Dendritic cell treated with granulocyte-macrophage colony-stimulating factor and Interleukin-4, amounts not matched to agents 40 ng/mL and 50 ng/mL, for 4 days (primary cell): ENCODE data around the gene PNPLA6.

ENCODE experiments used
- H3K27ac Mint-ChIP-seq: one replicate; pipeline ENCODE4 v1.8.0; 2022; ENCODE audit warnings: mild to moderate bottlenecking, mixed read lengths
- H3K27me3 Mint-ChIP-seq: one replicate; pipeline ENCODE4 v1.8.0; 2022; ENCODE audit warnings: mild to moderate bottlenecking, mixed read lengths
- H3K36me3 Mint-ChIP-seq: one replicate; pipeline ENCODE4 v1.8.0; 2022; ENCODE audit warnings: low read depth, mixed read lengths
- H3K4me1 Mint-ChIP-seq: one replicate; pipeline ENCODE4 v1.8.0; 2022; ENCODE audit warnings: low read depth, mixed read lengths
- H3K4me3 Mint-ChIP-seq: one replicate; pipeline ENCODE4 v1.8.0; 2022; ENCODE audit warnings: mild to moderate bottlenecking, moderate library complexity, mixed read lengths
- H3K9me3 Mint-ChIP-seq: one replicate; pipeline ENCODE4 v1.8.0; 2022; ENCODE audit warnings: mixed read lengths
- intact Hi-C: fragments of 100-400 bp; cut with micrococcal nuclease; formaldehyde crosslinking; loops from one replicate; pipeline ENCODE4 v1.15.0; 2022

Gene PNPLA6

GRCh38 chr19:7535047-7535997 is at the start of gene PNPLA6:
Gene PNPLA6 (plus strand): TSS chr19:7535717. CDS start chr19:7535789, 72 bp downstream.
- Mint-ChIP-seq H3K36me3 (peaks cover 97% of the 10 kb centered on the region), H3K27me3 (no peaks in the 10 kb centered on the region), H3K4me3 (peak within 1 kb of the TSS; percentile 95), H3K27ac (peak within 1 kb of the TSS; percentile 93), H3K4me1 (peaks cover 65% of the 10 kb centered on the region), H3K9me3 (no peaks in the 10 kb centered on the region)
- intact Hi-C loops: loop anchor here (1.0 to 2.0 kb wide), 2 partner anchors 8 to 29 kb away; no protein-coding TSS in a partner anchor

GRCh38 chr19:7486923-7487322 is 48.6 kb upstream of the PNPLA6 start:
- Mint-ChIP-seq H3K4me3 (no peak overlapping the region), H3K9me3 (no peaks in the 10 kb centered on the region), H3K27me3 (peaks cover 9% of the 10 kb centered on the region), H3K4me1 (peaks cover 38% of the 10 kb centered on the region), H3K36me3 (no peaks in the 10 kb centered on the region), H3K27ac (peak overlapping the region; percentile 47)
- intact Hi-C loops: no loop called here

- Mint-ChIP-seq H3K27ac (peak within 1 kb of the TSS; percentile 79), H3K4me3 (peak within 1 kb of the TSS; percentile 72), H3K27me3 (peaks cover 5% of the 10 kb centered on the region), H3K4me1 (peaks cover 38% of the 10 kb centered on the region), H3K9me3 (no peaks in the 10 kb centered on the region), H3K36me3 (no peaks in the 10 kb centered on the region)
- intact Hi-C loops: no loop called here
Observed at GRCh38 chr19:7488736-7489353, 46.7 kb upstream of the PNPLA6 start, which contains the start of gene PEX11G. Gene PEX11G (minus strand): TSS chr19:7489035. CDS start chr19:7489010, 25 bp downstream.

GRCh38 chr19:7489609-7490044 is 45.9 kb upstream of the PNPLA6 start:
- peak overlapping the region; percentile 79 for H3K27ac Mint-ChIP-seq
- no peaks in the 10 kb centered on the region for H3K9me3 Mint-ChIP-seq
- H3K36me3 Mint-ChIP-seq: no peaks in the 10 kb centered on the region
- H3K4me1 Mint-ChIP-seq: peaks cover 44% of the 10 kb centered on the region
- H3K27me3 Mint-ChIP-seq: peaks cover 7% of the 10 kb centered on the region
- H3K4me3 Mint-ChIP-seq: peak overlapping the region; percentile 17
- intact Hi-C loops: no loop called here

GRCh38 chr19:7492142-7492541 is 43.4 kb upstream of the PNPLA6 start:
- H3K27ac Mint-ChIP-seq: peak overlapping the region; percentile 16
- H3K4me3 Mint-ChIP-seq: no peak overlapping the region
- H3K36me3 Mint-ChIP-seq: no peaks in the 10 kb centered on the region
- H3K4me1 Mint-ChIP-seq: peaks cover 59% of the 10 kb centered on the region
- no peaks in the 10 kb centered on the region for H3K9me3 Mint-ChIP-seq
- intact Hi-C loops: no loop called here
- H3K27me3 Mint-ChIP-seq: peaks cover 12% of the 10 kb centered on the region

DNA sequence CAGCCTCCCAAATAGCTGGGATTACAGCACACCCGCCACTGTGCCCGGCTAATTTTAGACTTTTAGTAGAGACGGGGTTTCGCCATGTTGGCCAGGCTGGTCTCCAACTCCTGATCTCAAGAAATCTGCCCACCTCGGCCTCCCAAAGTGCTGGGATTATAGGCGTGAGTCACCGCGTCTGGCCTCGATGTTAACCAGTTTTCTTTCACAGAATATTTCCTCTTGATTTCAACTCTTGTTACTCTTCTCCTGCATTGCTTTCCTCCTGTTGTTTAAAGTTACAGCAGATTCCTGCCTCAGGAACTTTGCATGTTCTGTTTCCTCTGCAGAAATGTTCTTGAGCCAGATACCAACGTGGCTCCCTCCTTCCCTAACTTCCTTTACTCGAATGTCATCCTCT is 43.0 kb upstream of the PNPLA6 start:
- peaks cover 12% of the 10 kb centered on the region for H3K27me3 Mint-ChIP-seq
- H3K4me3 Mint-ChIP-seq: no peak overlapping the region
- no peaks in the 10 kb centered on the region for H3K36me3 Mint-ChIP-seq
- H3K4me1 Mint-ChIP-seq: peaks cover 61% of the 10 kb centered on the region
- intact Hi-C loops: no loop called here
- peak overlapping the region; percentile 16 for H3K27ac Mint-ChIP-seq
- no peaks in the 10 kb centered on the region for H3K9me3 Mint-ChIP-seq

DNA sequence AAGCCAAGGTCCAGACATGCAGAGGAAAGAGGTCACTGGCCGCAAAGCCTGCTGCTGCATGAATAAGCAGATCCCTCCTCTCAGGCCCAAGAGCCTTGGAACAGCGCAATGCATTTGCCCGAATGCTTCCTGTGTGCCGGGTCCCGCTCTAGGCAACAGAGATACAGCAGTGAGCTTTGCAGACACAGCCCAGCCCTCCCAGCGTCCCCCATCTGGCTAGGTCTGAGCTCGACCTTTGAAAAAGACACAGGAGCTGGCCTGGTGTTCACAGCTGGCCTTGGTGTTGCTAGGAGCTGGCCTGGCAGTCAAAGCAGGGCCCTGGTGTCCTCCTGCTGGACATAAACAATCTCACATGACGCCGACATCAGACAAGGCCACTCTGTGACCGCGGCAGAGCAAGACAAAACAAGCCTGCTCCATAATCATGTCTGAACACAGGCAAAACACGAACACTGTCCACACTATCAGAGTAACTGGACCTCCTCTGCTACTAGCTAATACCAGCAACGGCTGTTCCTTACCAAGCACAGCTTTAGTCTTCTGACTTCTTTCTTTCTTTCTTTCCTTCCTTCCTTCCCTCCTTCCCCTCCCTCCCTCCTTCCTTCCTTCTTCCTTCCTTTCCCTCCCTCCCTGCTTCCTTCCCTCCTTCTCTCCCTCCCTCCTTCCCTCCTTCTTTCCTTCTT is 41.0 kb upstream of the PNPLA6 start:
- H3K36me3 Mint-ChIP-seq: no peaks in the 10 kb centered on the region

GRCh38 chr19:7497292-7497691 is 38.2 kb upstream of the PNPLA6 start:
- Mint-ChIP-seq H3K27ac (no peak overlapping the region), H3K4me1 (peaks cover 62% of the 10 kb centered on the region), H3K9me3 (no peaks in the 10 kb centered on the region), H3K36me3 (no peaks in the 10 kb centered on the region), H3K27me3 (peaks cover 48% of the 10 kb centered on the region), H3K4me3 (no peak overlapping the region)
- intact Hi-C loops: no loop called here

More for the DNA sequence above, 41.0 kb upstream of the PNPLA6 start:
- peaks cover 24% of the 10 kb centered on the region for H3K27me3 Mint-ChIP-seq
- peak overlapping the region; percentile 36 for H3K27ac Mint-ChIP-seq
- intact Hi-C loops: no loop called here
- H3K4me3 Mint-ChIP-seq: no peak overlapping the region
- H3K4me1 Mint-ChIP-seq: peaks cover 70% of the 10 kb centered on the region
- no peaks in the 10 kb centered on the region for H3K9me3 Mint-ChIP-seq

- Mint-ChIP-seq H3K27me3 (peaks cover 73% of the 10 kb centered on the region), H3K9me3 (no peaks in the 10 kb centered on the region), H3K4me1 (peaks cover 45% of the 10 kb centered on the region), H3K27ac (no peak overlapping the region), H3K36me3 (no peaks in the 10 kb centered on the region), H3K4me3 (peak overlapping the region; percentile 71)
- intact Hi-C loops: no loop called here
Observed at GRCh38 chr19:7500811-7501450, 34.6 kb upstream of the PNPLA6 start.

DNA sequence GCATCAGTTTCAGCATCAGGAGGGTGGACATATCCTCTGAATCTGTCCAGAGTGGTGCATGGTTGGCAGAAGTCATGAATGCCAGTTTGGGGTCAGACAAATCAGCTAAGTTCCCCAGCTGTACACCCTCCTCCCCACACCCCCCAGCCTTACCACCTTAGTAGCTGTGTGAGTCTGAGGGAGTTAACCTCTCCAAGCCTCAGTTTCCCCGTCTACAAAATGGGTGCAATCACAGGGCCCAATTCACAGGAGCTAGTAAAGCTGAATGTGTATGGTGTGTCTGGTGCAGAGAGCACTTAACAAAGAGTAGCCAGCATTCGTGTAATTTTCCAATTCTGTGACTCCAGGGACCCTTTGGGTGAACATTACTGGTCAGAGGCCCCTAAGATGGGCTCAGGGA is 33.0 kb upstream of the PNPLA6 start:
- no peak overlapping the region for H3K27ac Mint-ChIP-seq
- intact Hi-C loops: no loop called here
- peaks cover 65% of the 10 kb centered on the region for H3K27me3 Mint-ChIP-seq
- H3K9me3 Mint-ChIP-seq: no peaks in the 10 kb centered on the region
- no peak overlapping the region for H3K4me3 Mint-ChIP-seq
- no peaks in the 10 kb centered on the region for H3K36me3 Mint-ChIP-seq
- peaks cover 51% of the 10 kb centered on the region for H3K4me1 Mint-ChIP-seq

DNA sequence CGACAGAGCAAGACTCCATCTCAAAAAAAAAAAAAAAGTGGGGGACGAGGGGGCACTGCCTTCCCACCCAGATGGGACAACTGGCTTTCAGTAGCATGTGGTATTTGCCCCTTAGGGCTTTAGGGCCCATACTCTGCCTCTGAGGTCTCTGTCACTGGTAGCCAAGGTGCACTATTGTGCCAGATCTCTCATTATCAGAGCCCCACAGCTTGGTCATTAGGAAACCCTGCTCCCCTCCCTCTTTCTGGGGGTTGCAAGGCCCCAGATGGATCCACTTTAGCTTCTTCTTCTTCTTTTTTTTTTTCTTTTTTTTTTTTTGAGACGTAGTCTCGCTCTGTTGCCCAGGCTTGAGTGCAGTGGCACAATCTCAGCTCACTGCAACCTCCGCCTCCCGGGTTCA is 30.8 kb upstream of the PNPLA6 start:
- intact Hi-C loops: no loop called here
- no peaks in the 10 kb centered on the region for H3K9me3 Mint-ChIP-seq
- no peak overlapping the region for H3K4me3 Mint-ChIP-seq
- H3K27ac Mint-ChIP-seq: no peak overlapping the region
- peaks cover 57% of the 10 kb centered on the region for H3K27me3 Mint-ChIP-seq
- H3K4me1 Mint-ChIP-seq: peaks cover 47% of the 10 kb centered on the region
- H3K36me3 Mint-ChIP-seq: no peaks in the 10 kb centered on the region

DNA sequence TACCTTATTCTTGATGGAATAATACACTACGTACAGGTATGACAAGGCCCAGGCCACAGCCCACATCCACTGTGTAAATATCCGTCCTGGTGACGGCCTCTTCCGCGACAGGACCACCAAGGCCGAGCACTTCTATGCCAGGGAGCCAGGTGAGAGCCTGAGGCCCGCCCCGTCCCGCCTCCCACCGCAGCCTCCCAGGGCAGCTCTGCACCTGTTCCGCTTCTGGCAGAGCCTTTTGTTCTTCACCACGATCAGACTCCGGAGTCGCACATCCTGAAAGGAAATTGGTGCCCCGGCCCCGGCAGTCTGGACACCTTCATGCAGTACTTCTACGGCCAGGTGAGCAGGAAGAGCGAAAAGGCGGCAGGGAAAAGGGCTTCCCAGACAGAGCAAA is 30.2 kb upstream of the PNPLA6 start:
- Mint-ChIP-seq H3K27ac (no peak overlapping the region), H3K4me3 (peak overlapping the region; percentile 66)

GRCh38 chr19:7505682-7506384 is 29.7 kb upstream of the PNPLA6 start:
- intact Hi-C loops: loop anchor here (2.0 kb wide), 1 partner anchor 29 kb away; the partner anchor contains the start of gene PNPLA6

More for the DNA sequence above, 30.2 kb upstream of the PNPLA6 start:
- intact Hi-C loops: no loop called here
- peaks cover 57% of the 10 kb centered on the region for H3K27me3 Mint-ChIP-seq
- peaks cover 44% of the 10 kb centered on the region for H3K4me1 Mint-ChIP-seq
- H3K36me3 Mint-ChIP-seq: no peaks in the 10 kb centered on the region
- H3K9me3 Mint-ChIP-seq: no peaks in the 10 kb centered on the region

More at GRCh38 chr19:7505682-7506384, 29.7 kb upstream of the PNPLA6 start:
- Mint-ChIP-seq H3K4me3 (peak overlapping the region; percentile 66), H3K9me3 (no peaks in the 10 kb centered on the region), H3K27ac (peak overlapping the region; percentile 76), H3K4me1 (peaks cover 44% of the 10 kb centered on the region), H3K36me3 (no peaks in the 10 kb centered on the region), H3K27me3 (peaks cover 54% of the 10 kb centered on the region)
